Fibroblast of lung (primary cell): ENCODE measurements around the gene SPRR2G. TPM values are rescaled to one million over a fixed set of nuclear protein-coding genes. Genes with fewer than 3 reads are reported as not detected.
"Not testable (repeated sequence)": the region's sequence is repeated elsewhere in the genome, so short reads cannot be mapped to it uniquely, and the experiment has no call there.

Source experiments
- DNase-seq, 2 donors: peaks; one replicate each; pipeline versions ENCODE4 v3.0.0 to v3.0.0-alpha.2; 2010; ENCODE audit warnings: low read depth in 2 of 2
- H2AFZ ChIP-seq: 2 replicates; pipeline ENCODE4 v1.5.1; 2012; ENCODE audit warnings: low read length, control low read depth, inconsistent platforms
- H3K27ac ChIP-seq: 2 replicates; pipeline ENCODE4 v1.5.1; 2011; ENCODE audit warnings: low read length, control low read depth; ENCODE audit not compliant: insufficient read depth
- H3K27me3 ChIP-seq: 2 replicates; pipeline ENCODE4 v1.5.1; 2011; ENCODE audit warnings: mild to moderate bottlenecking, low read length; ENCODE audit not compliant: control insufficient read depth, insufficient read depth
- H3K36me3 ChIP-seq: 2 replicates; pipeline ENCODE4 v1.5.1; 2011; ENCODE audit warnings: low read length; ENCODE audit not compliant: control insufficient read depth, insufficient read depth
- H3K4me1 ChIP-seq: 2 replicates; pipeline ENCODE4 v1.5.1; 2011; ENCODE audit warnings: low read length; ENCODE audit not compliant: control insufficient read depth, insufficient read depth; ENCODE audit errors: extremely low read depth
- H3K4me2 ChIP-seq: 2 replicates; pipeline ENCODE4 v1.5.1; 2011; ENCODE audit warnings: low read length, control low read depth; ENCODE audit not compliant: insufficient read depth; ENCODE audit errors: extremely low read depth
- H3K4me3 ChIP-seq, 4 experiments: fragments of 200-600 bp in 1 of 4; sonication (generic) in 1 of 4; replicated peaks in 1 of 4; 2 replicates each; pipeline ENCODE4 v1.5.1; 2011 to 2016; ENCODE audit warnings: low read length in 4 of 4, low read depth in 3 of 4, mild to moderate bottlenecking in 3 of 4, control low read depth in 2 of 4, inconsistent platforms in 1 of 4, mixed read lengths in 1 of 4; ENCODE audit not compliant: insufficient read depth in 1 of 4; ENCODE audit errors: control extremely low read depth in 1 of 4
- H3K79me2 ChIP-seq: 2 replicates; pipeline ENCODE4 v1.5.1; 2012; ENCODE audit warnings: mild to moderate bottlenecking, low read length, inconsistent platforms; ENCODE audit not compliant: control insufficient read depth, insufficient read depth
- H3K9ac ChIP-seq: 2 replicates; pipeline ENCODE4 v1.5.1; 2011; ENCODE audit warnings: mild to moderate bottlenecking, low read length, control low read depth; ENCODE audit not compliant: insufficient read depth
- H3K9me3 ChIP-seq: 2 replicates; pipeline ENCODE4 v1.5.1; 2012; ENCODE audit warnings: low read depth, low read length; ENCODE audit not compliant: control insufficient read depth, insufficient read depth
- H4K20me1 ChIP-seq: 2 replicates; pipeline ENCODE4 v1.5.1; 2011; ENCODE audit warnings: low read length; ENCODE audit not compliant: control insufficient read depth, insufficient read depth; ENCODE audit errors: extremely low read depth
- CTCF ChIP-seq, 2 donors: IDR thresholded peaks in 1 of 2; conservative IDR thresholded peaks in 1 of 2; 1 replicate in 1 of 2; 2 replicates in 1 of 2; pipeline ENCODE4 v1.5.1; 2011 to 2012; ENCODE audit warnings: low read length in 2 of 2, control low read depth in 1 of 2, inconsistent platforms in 1 of 2, low read depth in 1 of 2, mild to moderate bottlenecking in 1 of 2
- EZH2 ChIP-seq: IDR thresholded peaks from 2 replicates; pipeline ENCODE4 v1.5.1; 2012; ENCODE audit warnings: low read length, control low read depth, mild to moderate bottlenecking; ENCODE audit errors: missing control alignments
- polyA plus RNA-seq, 2 donors: library from polyadenylated mRNA; depleted of rRNA in 1 of 2; stranded (reverse) in 1 of 2; unstranded in 1 of 2; fragments of >200 nt; gene quantifications; 2 replicates each; pipeline ENCODE4 v1.2.1, GENCODE V29; 2011 to 2012; ENCODE audit warnings: missing spikeins in 1 of 2
- total RNA-seq: library from RNA; depleted of rRNA; stranded (reverse); fragments of >200 nt; gene quantifications from 2 replicates; pipeline ENCODE4 v1.2.1, GENCODE V29; 2014

The SPRR2G gene
- total and polyA plus RNA-seq, 2 donors (not counting 1 experiment from before 2014, with no cell fraction given), result not detected

DNA sequence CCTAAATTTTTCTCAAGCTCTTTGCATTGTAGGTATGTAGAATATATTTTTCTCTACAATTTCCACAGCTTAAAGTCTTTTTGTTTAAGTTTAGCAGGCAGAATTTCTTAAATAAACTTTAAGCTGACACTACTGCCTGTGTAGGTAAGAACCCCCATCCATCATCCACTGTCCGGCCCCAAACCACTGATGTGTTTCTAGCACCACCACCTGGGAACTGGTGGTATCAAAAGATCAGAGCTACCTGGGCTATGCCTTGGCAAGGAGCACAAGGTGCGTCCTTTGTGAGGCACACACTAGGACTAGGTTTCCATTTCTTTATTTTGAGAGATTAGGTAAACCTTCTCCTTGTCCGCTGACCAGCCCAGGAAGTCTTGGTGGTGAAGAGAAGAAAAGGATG is 42.0 kb upstream of the SPRR2G start:
- Histone ChIP-seq H2AFZ (no peak overlapping the region), H3K9me3 (no peaks in the 10 kb centered on the region), H3K36me3 (no peaks in the 10 kb centered on the region), H3K27me3 (no peaks in the 10 kb centered on the region), H3K79me2 (no peaks in the 10 kb centered on the region), H3K4me1 (no peaks in the 10 kb centered on the region), H3K4me2 (no peak overlapping the region), H3K4me3 (no peak overlapping the region), H3K27ac (no peak overlapping the region), H4K20me1 (no peaks in the 10 kb centered on the region), H3K9ac (no peak overlapping the region)
- DNase-seq, result no peak
- TF ChIP-seq CTCF (conservative IDR thresholded peaks at IDR 0.05 in 1 of 2, IDR thresholded peaks at IDR 0.05 in 1 of 2; ENCODE audit: low read depth in 1 of 2, low read length in 2 of 2) (no peak), EZH2 (no peak)

DNA sequence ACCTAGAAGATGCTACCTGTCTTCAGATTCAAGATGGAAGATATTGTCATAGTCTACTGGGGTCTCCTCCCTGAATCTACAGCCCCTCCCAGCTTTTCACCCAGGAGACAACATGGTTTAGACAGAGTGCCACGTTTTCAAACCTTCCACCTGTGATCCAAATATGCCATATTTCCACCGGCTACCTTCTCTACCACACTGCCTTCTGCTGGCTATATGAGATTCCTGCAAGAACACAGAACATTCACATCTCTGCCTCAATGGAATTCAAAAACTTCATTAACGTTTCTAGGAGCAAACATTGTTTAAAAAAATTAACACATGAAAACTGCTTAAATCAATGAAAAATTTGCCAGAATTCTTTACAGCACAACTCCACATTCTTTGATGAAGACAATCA is 39.7 kb upstream of the SPRR2G start:
- no peaks in the 10 kb centered on the region for H3K9me3 ChIP-seq
- no peak overlapping the region for H3K27ac ChIP-seq
- H3K4me1 ChIP-seq, result no peaks in the 10 kb centered on the region
- H2AFZ ChIP-seq, result no peak overlapping the region
- H4K20me1 ChIP-seq, result no peaks in the 10 kb centered on the region
- H3K4me3 ChIP-seq, result no peak overlapping the region
- H3K27me3 ChIP-seq, result no peaks in the 10 kb centered on the region
- no peak overlapping the region for H3K9ac ChIP-seq
- H3K36me3 ChIP-seq, result no peaks in the 10 kb centered on the region
- H3K4me2 ChIP-seq, result no peak overlapping the region
- TF ChIP-seq CTCF (conservative IDR thresholded peaks at IDR 0.05 in 1 of 2, IDR thresholded peaks at IDR 0.05 in 1 of 2; ENCODE audit: low read depth in 1 of 2, low read length in 2 of 2), result no peak
- no peak for TF ChIP-seq EZH2
- DNase-seq, result no peak
- no peaks in the 10 kb centered on the region for H3K79me2 ChIP-seq

- H3K27me3 ChIP-seq, H3K4me3 ChIP-seq, H3K4me1 ChIP-seq, H3K9me3 ChIP-seq, H3K79me2 ChIP-seq, H2AFZ ChIP-seq, H3K4me2 ChIP-seq, H4K20me1 ChIP-seq, H3K9ac ChIP-seq, DNase-seq, H3K27ac ChIP-seq, H3K36me3 ChIP-seq: not testable (repeated sequence)
These were observed 37.6 kb upstream of the SPRR2G start for GRCh38 chr1:153188301-153188700.
